GM13976 (cell line): ENCODE results near the gene PPP1R1A.

Experiments used
- DNase-seq: peaks from one replicate; pipeline ENCODE4 v3.0.0; 2012; ENCODE audit warnings: low spot score
- CTCF ChIP-seq: IDR thresholded peaks from 2 replicates; pipeline ENCODE4 v1.5.1; 2012; ENCODE audit warnings: borderline replicate concordance, mild to moderate bottlenecking; ENCODE audit not compliant: insufficient read depth; ENCODE audit errors: extremely low read depth, missing control alignments, control extremely low read depth
- in situ Hi-C: fragments of 300-500 bp; cut with MboI; formaldehyde crosslinking; loops from one replicate; pipeline ENCODE4 v1.12.0; 2022; ENCODE audit warnings: low sequenced_read_pairs, mixed read lengths, inconsistent platforms; ENCODE audit not compliant: unreplicated experiment

The PPP1R1A gene

GRCh38 chr12:54562750-54563356 is 25.6 kb downstream of the PPP1R1A start:
- no peak for TF ChIP-seq CTCF
- no peak for DNase-seq
- in situ Hi-C loops: no loop called here

GRCh38 chr12:54561164-54561563 is 27.3 kb downstream of the PPP1R1A start:
- no peak for TF ChIP-seq CTCF
- DNase-seq: no peak
- in situ Hi-C loops: no loop called here

GRCh38 chr12:54560374-54560858 is 28.0 kb downstream of the PPP1R1A start:
- no peak for TF ChIP-seq CTCF
- in situ Hi-C loops: no loop called here
- DNase-seq: peak; percentile 94

- in situ Hi-C loops: no loop called here
- no peak for DNase-seq
- no peak for TF ChIP-seq CTCF
These were observed 29.7 kb downstream of the PPP1R1A start for GRCh38 chr12:54558759-54559158.

- no peak for TF ChIP-seq CTCF
- no peak for DNase-seq
- in situ Hi-C loops: no loop called here
These were observed 30.1 kb downstream of the PPP1R1A start for GRCh38 chr12:54558311-54558710.

GRCh38 chr12:54555670-54556257 is 32.7 kb downstream of the PPP1R1A start:
- in situ Hi-C loops: no loop called here
- no peak for TF ChIP-seq CTCF
- no peak for DNase-seq

GRCh38 chr12:54549774-54550451 is 38.5 kb downstream of the PPP1R1A start:
- no peak for DNase-seq

More at GRCh38 chr12:54549774-54550451, 38.5 kb downstream of the PPP1R1A start:
- in situ Hi-C loops: no loop called here
- no peak for TF ChIP-seq CTCF
